NOMO-1 treated with dmso at 0.1 percent for 144 hours (cell line): ENCODE measurements around the gene LARP6.
"Not testable (repeated sequence)": the region's sequence is repeated elsewhere in the genome, so short reads cannot be mapped to it uniquely, and the experiment has no call there.

Experiments used
- DNase-seq: peaks from one replicate; lab custom pipeline; 2025; ENCODE audit not compliant: unreplicated experiment; lab: John Stamatoyannopoulos, UW

LARP6 gene

GRCh38 chr15:70859322-70859908 lies 5.5 kb upstream of the LARP6 start:
- no peak for DNase-seq

- DNase-seq = not testable (repeated sequence)
These were observed 4.8 kb upstream of the LARP6 start for GRCh38 chr15:70858614-70859321.

DNA sequence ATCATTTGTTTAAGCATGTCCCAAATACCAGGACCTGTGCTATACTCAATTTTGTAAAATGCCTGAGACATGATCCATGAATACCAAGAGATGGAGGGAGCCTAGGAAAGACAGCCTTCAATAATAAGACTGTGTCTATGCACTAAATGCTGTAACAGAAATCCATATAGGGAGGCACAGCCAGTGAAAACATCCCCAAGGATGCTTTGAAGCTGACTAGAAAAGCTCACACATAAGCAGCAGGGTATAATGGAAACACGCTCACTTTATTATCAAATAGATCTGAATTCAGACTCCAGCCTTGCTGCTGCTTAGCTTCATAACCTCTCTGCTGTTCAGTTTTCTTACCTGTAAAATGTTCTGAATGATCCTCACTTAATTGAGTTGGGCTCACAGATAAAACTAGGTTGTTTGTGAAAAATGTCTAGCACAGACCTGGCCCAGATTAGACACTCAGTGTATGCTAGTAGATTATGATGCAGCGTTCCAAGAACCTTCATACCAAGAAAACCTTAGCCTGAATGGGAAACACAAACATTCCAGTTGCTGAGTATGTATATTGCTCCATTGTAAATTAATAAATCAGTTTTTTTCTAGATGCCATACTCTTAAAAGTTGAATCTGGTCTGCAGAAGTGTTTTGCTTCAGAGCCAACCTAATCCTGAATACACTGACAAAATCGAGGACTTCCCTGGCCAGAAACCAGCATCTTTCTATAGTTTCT lies 3.8 kb upstream of the LARP6 start:
- no peak for DNase-seq

GRCh38 chr15:70856884-70857561 lies 3.1 kb upstream of the LARP6 start:
- no peak for DNase-seq

GRCh38 chr15:70856177-70856883 lies 2.4 kb upstream of the LARP6 start:
- no peak for DNase-seq

DNA sequence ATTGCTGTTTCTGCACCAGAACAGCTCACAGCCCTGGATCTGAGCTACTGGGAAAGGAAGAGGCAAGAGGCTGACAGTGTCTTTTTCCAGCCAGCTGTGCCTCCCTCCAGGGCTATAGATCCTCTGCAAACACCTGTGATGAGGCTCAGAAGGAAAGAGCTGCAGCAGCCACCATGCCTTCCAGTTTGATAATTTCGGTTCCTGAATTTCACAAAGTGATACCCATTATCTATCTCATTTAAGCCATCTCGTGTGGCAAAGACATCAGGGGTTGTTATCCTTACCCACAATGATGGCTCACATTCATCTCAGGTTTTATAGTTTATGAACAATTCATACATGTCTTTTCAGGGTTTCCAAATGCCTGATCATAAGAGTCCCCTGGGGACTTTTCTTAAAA lies 1.8 kb upstream of the LARP6 start:
- DNase-seq = no peak

DNA sequence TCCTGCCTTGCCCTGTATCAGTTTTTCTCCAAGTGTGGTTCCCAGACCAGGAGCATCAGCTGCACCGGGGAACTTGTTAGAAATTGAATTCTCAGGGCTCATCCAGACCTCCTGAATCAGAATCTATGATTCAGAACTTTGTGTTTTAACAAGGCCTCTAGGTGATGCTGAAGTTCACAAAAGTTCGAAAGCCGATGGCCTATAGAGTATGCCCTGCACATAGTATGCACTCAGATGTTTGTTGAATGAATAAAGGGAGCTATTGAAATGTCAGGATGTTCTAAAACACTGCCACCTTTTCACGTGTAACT lies 664 bp upstream of the LARP6 start:
- DNase-seq = no peak

DNA sequence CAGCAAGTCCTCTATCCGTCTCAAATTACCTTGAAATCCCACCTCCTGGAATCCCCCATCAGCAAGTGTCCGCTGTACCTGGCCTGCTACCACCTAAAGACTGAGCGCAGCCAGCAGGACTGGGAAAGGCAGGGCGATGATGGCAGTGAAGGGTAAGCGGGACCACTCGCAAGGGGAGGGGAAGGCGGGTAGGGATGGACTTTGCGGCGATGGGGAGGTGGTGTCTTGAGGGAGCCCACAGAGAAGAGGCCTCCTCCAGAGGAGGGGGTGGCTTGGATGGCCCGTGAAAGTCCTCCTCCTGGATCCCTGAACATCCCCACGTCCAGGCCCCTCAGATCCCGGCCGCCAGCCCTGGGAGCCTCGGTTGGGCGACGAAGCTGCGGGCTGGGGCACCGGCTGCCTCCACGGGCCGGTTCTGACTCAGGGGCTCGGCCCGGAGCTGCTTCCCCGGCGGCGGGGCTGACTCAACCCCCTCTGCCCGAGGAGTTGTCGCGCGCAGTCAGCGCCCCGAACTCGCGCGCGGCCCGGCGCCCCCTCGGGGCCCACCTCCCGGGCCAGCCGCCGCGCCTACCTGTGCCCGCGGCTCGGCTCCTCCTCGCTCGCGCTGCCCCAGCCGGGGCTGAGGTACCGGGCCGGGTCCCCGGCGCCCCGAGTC lies 512 bp downstream of the LARP6 start:
- DNase-seq = no peak

- no peak for DNase-seq
These were observed 1.2 kb downstream of the LARP6 start for GRCh38 chr15:70852501-70853317.

DNA sequence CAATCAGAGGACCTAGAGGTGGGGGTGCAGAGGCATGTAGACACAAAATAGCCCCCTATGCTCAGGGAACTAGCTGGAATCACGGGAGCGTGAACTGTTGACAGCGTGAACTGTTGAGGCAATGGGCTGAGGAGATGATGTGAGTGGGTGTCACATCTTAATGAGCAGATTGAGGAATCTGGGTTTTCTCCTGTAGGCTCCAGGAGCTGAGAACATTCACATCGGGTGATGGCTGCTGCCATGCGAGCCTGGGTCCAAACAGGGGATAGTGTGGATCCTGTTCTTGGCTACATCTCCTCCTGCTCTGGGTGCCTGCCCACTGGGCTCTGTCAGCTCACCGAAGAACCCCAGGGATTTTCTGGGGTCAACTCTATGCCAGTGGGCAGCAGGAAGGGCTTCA lies 2.1 kb downstream of the LARP6 start:
- DNase-seq = no peak

- DNase-seq = no peak
These were observed 8.2 kb downstream of the LARP6 start for GRCh38 chr15:70845602-70846360.

DNA sequence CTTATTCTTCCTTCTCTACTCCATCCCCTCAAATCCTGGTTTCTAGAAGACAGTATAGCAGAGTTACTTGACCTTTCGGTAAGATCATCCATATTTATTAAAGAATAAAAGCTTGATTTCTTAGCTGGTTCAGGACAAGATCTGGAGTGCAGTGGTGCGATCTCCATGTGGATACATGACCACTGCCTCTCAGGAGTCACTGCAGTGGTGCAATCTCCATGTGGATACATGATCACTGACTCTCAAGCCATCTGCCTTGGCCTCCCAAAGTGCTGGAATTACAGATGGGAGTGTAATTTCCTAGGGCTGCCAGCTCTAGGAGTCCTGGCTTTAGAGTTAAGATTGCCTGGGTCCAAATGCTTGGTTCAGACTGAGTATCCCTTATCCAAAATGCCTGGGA lies 16.5 kb downstream of the LARP6 start:
- no peak for DNase-seq

GRCh38 chr15:70835841-70836240 lies 18.1 kb downstream of the LARP6 start:
- DNase-seq = no peak

DNA sequence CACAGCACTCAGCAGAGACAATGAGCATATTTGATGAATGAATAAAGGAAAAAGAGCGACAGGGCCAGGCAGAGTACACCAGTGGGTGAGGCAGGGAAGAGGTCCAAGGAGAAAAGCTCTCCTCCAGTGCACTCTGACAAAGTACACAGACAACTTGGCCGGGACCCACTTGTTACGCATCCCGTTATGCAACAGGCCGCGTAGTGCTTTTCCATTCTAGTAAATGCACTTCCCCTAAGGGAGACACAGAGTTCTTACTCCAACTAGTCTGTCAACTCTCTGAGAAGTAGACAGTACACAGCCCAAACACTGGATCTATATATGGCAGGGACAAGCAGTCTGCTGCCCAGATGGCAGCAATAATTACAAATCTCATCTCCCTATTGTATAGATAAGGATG lies 18.5 kb downstream of the LARP6 start:
- DNase-seq = no peak

GRCh38 chr15:70834999-70835398 lies 19.0 kb downstream of the LARP6 start:
- no peak for DNase-seq

DNA sequence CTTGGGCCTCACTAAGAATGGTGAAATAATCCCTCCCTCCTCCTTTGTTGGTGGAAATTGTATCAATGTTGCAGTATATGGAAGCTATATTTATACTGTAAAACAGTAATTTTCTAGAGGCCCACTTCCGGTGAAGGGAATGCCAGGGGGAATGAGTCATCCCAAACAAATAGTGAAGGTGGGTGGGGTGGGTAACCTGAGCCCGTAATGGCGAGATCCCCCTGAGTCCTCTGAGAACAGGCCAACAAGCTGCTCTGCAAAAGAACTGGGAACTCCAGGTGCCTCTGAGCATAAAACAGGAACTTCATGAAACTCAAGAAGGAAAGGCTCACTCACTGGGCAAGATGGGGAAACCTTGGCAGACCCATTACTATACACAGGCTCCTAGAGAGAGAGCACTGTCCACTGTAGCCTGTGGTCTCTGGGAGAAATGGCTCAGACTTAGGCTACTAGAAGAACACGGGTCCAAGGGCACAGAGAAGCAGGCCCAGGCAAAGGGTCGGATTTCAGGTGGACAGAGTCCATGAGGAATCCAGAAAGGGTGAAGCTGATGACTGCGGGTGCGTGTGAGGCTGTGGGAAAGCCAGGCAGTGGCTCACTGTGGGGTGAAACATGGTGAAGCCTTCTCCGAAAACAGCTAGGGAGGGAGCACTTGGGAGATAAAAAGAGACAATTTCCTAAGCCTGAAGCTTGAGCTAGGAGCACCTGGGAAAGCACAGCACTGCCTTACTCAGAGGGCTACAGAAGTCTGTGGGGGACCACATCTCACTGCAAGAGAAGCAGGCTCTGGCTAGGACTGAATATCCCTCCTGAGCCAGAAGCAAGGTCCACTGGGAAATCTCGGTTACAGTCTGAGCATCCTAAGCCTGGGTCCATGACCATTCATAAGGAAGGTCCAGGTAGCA lies 19.8 kb downstream of the LARP6 start:
- DNase-seq = no peak

DNA sequence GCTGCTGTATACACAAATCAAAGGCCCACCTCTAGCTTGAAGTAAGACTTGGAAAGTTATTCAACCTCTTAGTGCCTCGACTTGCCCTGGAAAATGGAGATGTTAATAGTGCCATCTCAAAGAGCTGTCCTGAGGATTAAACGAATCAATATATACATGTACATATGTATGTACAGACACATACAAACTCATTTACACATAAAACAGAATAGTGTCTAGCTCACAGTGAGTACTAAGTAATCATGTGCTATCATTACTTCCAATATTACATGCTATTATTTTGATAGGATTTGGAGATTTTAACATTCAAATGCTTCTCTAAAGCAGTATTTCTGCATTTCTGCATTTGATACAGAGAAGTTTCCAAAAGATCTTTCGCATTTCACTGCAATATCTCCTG lies 20.5 kb downstream of the LARP6 start:
- no peak for DNase-seq

DNA sequence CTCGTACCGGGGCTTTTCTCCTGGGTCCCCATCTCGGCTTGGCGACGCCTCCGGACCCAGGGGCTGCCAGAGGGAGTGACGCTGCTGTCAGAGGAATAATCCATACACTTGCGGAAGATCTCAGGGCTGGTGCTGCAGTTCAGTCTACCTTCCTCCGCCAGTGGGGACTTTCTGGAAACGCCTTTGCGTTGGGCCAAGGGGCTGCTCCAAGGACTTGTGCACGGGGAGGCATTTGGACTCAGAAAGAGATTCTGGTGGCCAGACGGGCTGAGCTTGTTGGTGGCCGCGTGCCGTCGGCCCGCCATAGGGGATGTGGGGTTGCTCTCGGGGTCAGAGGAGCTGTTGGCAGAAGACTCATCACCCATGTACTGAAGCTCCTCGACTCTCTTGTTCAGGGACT lies 21.8 kb downstream of the LARP6 start:
- no peak for DNase-seq
